Activated CD8-positive, alpha-beta memory T cell treated with anti-CD3 and anti-CD28 coated beads, Interleukin-2, amount 50 U/mL, for 24 hours (primary cell): ENCODE results near the gene VPS29.
A peak's percentile ranks its signal among the peaks of the same experiment; 100 is the strongest.
"Not testable (repeated sequence)": the region's sequence is repeated elsewhere in the genome, so short reads cannot be mapped to it uniquely, and the experiment has no call there.

ENCODE experiments used
- DNase-seq: peaks from one replicate; pipeline ENCODE4 v3.0.0-alpha.2; 2020; ENCODE audit errors: extremely low read depth

Gene VPS29

GRCh38 chr12:110520876-110521712 lies 19.2 kb upstream of the VPS29 start:
- DNase-seq: not testable (repeated sequence)

- not testable (repeated sequence) for DNase-seq
Measured at GRCh38 chr12:110518014-110518413, 16.1 kb upstream of the VPS29 start.

DNA sequence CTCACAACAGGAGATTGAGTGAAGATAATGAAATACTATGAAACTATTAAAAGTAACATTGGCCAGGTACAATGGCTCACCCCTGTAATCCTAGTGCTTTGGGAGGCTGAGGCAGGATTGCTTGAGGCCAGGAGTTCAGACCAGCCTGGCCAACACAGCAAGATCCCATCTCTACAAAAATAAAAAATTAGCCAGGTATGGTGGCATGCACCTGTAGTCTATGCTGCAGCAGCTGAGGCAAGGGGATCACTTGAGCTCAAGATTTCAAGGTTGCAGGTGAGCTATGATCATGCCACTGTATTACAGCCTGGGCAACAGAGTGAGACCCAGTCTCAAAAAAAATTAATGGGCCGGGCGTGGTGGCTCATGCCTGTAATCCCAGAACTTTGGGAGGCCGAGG lies 15.1 kb upstream of the VPS29 start:
- DNase-seq: no peak

GRCh38 chr12:110514363-110514762 lies 12.5 kb upstream of the VPS29 start:
- DNase-seq: no peak

DNA sequence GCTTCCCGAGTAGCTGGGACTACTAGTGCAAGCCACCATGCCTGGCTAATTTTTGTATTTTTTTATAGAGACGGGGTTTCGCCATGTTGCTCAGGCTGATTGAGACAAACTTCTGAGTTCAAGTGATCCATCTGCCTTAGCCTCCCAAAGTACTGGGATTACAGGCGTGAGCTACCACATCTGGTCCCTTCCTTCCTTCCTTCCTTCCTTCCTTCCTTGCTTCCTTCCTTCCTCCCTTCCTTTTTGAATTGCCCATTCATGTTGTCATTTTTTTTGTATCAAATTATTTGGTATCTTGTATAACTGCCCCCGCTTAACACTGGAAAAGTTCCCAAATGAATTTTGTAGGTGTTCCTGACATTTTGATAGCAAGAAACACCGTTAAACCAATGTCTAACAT lies 11.9 kb upstream of the VPS29 start:
- no peak for DNase-seq

DNA sequence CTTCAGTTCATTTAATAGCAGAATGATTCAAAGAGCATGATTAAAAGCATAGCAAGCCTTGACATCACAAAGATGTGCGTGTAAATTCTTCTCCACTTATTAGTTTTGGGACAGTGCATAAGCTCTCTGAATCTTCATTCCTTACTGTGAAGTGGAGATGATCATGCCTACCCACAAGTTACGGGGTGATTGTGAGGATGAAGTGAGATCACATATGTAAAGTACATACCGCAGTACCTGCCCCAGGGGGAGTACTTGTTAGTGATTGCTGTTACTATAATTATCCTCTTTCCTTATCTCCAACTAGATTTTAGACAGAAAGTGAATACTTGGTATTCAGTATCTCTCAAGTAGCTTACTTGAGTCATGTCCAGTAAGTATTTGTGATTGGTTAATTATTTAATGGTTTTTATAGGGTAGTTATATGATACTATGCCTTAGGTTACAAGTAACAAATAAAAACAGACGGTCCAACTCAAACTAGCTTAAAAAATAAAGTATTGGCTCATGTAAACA lies 6.2 kb upstream of the VPS29 start:
- no peak for DNase-seq

- DNase-seq: no peak
Measured at GRCh38 chr12:110505332-110505731, 3.4 kb upstream of the VPS29 start.

DNA sequence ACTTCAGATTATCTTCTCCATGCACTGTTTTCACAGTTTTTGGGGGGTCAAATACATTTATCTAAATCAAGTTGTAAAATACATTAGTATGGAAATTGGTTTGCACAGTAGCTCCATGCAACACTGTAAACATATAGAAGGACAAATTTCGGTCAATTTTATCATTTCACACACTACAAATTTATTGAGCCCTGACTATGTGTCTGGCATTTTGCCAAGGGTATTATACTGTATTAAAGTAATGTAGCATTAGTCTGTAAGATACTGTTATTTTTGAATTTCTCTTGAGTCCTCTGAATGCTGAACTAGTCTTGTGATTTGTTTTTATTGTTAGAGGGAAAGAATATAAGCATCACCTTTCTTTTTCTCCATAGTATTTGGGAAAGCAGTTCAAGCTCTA lies 1.5 kb upstream of the VPS29 start:
- no peak for DNase-seq

DNA sequence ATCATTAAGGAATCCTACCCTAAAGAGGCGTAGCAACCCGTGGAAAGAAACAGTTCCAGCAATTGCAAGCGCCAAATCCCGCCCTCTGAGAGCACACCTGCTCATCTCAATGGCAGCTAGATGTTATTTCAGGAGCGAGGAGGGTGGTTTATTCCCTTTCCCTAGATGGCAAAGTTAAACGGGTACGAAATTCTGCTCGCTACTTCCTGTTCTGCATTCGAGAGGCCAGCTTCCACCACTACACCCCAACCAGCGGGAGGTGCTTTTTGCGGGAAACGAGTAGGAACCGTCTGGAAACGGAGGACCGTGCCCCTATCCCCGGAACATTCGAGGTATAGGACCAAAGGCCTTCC lies 536 bp downstream of the VPS29 start:
- DNase-seq: no peak

DNA sequence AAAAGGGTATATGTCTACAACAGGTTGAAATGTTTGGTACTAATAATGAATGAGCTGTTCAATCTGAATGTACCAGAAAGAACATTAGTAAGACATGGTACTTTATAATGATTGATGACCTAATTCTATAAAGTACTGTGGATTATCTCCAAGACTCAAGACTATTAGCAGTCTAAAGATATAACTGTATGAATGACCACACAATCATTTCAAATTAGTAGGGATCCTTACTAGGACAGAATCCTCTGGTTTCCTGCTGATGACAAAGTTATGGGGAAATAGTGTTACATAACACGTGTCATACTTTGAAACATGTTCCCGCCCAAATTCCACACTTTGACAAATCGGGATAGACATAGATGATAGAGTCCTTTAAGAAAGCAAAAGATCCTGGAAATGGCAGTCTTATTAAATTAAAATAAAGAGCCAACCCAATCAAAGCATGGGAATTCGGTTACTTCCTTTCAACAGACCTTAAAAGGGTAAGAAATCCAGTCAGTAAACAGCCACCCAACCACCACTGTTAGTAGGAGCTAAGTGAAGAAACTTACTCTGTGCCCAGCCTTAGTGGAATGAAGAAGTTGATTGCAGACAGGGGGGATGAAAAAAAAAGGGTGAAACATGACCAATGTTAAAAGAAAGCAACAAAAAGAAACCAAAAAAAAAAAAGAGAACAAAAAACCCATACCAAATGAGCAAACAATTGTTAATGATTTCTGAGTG lies 2.8 kb downstream of the VPS29 start:
- no peak for DNase-seq

GRCh38 chr12:110475426-110475825 lies 26.5 kb downstream of the VPS29 start:
- no peak for DNase-seq

GRCh38 chr12:110468214-110469048 lies 33.5 kb downstream of the VPS29 start, which contains the start of the genes FAM216A and GPN3:
TSS of gene FAM216A (plus strand) at chr12:110468845. CDS start at chr12:110468876, 31 bp downstream.
TSS of gene GPN3 (minus strand) at chr12:110468257. CDS start at chr12:110468203, 54 bp downstream.
- peak; percentile 90 for DNase-seq

- DNase-seq: no peak
Measured at GRCh38 chr12:110467847-110468213, 34.1 kb downstream of the VPS29 start.

DNA sequence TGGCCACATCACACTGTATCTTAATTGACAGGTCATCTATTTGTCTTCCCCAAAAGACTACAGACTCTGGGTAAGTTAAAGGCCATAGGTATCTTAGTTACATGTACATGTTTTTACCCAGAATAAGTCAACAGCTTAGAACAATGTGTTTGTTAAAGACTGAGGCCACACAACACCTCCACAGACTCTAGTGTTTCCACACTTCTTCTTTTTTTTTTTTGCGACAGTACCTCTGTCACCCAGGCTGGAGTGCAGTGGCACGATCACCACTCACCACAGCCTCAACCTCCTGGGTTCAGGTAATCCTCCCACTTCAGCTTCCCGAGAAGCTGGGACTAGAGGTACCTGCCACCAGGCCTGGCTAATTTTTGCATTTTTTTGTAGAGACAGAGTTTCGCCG lies 35.1 kb downstream of the VPS29 start:
- DNase-seq: no peak

DNA sequence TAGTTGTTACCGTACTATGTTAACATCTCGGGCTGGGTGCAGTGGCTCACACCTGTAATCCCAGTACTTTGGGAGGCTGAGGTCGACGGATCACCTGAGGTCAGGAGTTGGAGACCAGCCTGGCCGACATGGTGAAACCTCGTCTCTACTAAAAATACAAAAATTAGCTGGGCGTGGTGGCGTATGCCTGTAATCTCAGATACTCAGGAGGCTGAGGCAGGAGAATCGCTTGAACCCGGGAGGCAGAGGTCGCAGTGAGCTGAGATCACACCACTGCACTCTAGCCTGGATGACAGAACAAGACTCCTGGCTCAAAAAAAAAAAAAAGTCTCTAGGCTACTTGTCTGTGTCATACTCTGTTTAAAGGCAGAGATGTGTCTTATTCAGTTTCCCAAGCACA lies 36.1 kb downstream of the VPS29 start:
- DNase-seq: not testable (repeated sequence)

DNA sequence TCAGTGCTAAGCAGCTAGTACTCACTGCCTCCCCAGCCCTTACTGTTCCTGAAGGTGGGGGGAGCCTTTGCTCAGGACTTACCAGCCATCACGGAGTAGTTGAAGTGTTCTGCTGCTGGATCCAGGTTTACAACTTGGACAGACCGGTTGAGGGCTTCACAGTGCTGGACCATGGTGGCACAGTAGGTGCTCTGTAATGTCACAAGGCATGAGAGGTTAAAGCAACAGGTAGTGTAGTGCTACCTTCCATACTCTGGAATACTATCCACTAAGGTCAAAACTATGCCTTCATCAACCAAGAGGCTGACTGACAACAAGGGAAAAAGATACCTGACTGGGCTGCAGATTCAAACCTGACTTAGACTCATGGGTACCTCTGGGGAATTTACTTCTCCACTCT lies 36.9 kb downstream of the VPS29 start:
- no peak for DNase-seq

GRCh38 chr12:110461189-110461588 lies 40.7 kb downstream of the VPS29 start:
- DNase-seq: not testable (repeated sequence)

- DNase-seq: no peak
Measured at GRCh38 chr12:110458756-110459155, 43.2 kb downstream of the VPS29 start.

DNA sequence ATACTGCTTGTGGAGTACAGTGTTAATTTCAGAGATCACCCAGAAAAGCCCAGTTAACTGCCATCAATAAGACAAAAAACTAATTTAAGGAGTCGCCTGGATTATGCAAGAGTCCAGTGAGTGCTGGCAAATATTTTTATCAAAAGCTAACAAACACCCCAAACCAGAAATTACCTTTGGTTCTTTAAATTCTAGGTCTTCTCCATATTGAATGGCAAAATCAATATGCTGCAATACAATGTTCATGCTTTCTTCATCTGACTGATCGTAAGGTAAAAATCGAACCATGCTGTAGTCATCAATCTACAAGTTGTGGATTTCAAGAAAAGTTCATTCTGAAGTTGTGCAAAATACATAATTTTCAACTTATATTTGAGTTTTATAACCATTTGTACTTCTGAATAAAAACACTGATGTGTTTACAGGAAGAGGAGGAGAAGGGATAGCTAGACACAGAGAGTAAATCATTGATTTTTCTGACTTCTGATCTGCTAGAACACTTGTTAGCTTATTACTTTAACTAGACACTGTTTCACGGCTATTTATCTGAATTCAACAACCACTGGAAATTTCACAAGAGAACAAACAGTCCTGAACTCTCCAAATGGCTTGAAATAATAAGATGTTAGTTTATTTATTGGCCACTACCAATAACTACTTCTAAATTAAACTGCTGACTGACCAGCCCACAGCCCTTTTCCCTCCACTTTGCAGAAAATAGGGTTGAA lies 48.2 kb downstream of the VPS29 start:
- DNase-seq: no peak

- no peak for DNase-seq
Measured at GRCh38 chr12:110451263-110451662, 50.6 kb downstream of the VPS29 start.

DNA sequence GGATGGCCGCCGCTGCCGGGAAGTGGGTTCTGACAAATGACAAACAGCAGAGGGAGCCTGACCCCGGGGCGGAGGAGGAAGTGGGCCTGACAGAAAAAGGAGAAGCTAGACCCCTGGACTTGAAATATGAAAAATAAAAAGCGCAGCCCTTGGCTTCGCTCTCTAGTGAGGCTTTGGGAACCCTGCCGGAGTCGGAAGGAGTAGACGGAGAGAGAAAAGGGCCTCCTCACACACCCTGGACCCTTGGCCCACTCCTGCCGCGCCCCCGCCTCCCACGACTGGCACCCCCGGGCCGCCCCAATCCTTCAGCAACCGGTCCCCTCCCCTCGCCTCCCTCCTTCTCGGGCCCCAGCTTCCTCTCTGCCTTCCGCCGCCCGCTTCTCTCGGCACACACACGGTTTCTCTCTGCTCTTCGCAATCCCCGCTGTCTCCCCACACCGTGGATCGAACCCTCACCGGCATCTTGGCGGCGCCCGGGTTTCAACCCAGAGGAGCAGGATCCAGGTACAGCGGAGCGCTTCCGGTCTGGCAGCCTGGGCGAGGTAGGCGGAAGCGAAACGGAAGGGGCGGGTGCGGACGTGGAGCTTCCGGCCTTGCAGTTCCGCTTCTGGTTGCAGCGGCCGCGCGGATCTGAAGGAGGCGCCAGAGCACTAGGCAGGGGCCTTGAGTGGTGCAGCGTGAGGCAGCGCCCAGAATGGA lies 52.0 kb downstream of the VPS29 start, which contains the start of gene ARPC3:
Gene ARPC3, minus strand, starts transcription at position 539 of the 699 bp plus-strand sequence. Its CDS starts 77 bp downstream, at position 462.
- peak; percentile 79 for DNase-seq
